SK-N-MC (cell line): Measurements from ENCODE around the gene HES6.

Experiments
- EZH2 ChIP-seq: fragments of 200-600 bp; sonication (generic); IDR thresholded peaks from one replicate; pipeline ENCODE4 v1.6.1; 2017; ENCODE audit warnings: antibody characterized with exemption
- POLR2AphosphoS5 ChIP-seq: IDR thresholded peaks from 2 replicates; pipeline ENCODE4 v1.6.1; 2012; ENCODE audit warnings: mild to moderate bottlenecking, low read depth, low read length, borderline replicate concordance

DNA sequence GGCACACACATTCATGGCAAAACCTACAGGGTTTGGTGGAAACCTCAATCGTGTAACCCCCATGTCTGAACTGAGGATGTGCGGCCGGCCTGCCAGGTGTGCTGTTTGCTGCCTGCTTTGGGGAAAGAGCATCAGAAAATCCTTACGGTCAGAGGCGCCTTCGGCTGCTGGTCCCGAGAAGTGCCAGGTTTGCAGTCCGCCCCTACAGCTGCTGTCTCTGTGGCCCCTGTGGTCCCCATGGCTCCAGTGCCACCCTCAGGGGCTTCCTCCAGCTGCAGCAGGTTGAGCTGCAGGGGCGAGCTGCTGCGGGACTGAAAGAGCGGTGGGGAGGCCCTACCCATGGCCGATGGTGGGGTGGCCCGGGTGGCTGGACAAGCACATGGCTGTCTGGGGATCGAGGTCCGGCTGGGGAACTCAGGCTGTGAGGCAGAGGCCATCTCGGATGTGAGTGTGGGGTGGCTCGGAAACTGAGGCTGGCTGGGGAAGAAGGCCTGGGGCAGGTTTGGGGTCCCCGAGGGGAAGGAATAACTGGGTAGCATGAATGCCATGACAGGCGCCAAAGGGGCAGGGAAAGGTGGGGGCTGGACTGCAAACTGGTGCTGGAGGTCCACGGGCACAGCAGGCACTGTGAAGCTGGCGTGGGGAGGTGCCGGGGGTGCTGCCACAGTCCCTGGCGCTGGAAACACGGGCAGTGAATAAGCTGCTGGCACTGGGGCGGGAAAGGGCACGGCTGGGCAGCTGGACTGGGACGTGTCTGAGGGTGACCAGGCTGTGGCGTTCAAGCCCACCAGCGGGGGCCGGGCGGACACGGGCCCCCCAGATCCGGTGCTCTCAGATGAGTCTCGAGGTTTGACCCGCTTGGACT lies 13.2 kb upstream of the HES6 start:
- no peak for TF ChIP-seq POLR2AphosphoS5
- no peak for TF ChIP-seq EZH2
